Neural crest cell (in vitro differentiated cells): ENCODE measurements around the gene CCDC51. TPM values are rescaled to one million over a fixed set of nuclear protein-coding genes. Genes with fewer than 3 reads are reported as not detected.

ENCODE experiments used
- DNase-seq: peaks from one replicate; pipeline ENCODE4 v3.0.0; 2021; ENCODE audit warnings: low read depth, mixed read lengths, low spot score
- H3K27ac Mint-ChIP-seq: one replicate; pipeline ENCODE4 v1.8.0; 2021; ENCODE audit warnings: mild to moderate bottlenecking, mixed read lengths; ENCODE audit not compliant: unreplicated experiment
- H3K27me3 Mint-ChIP-seq: 2 replicates; pipeline ENCODE4 v1.8.0; 2021; ENCODE audit warnings: low read depth, mild to moderate bottlenecking, mixed read lengths
- H3K36me3 Mint-ChIP-seq: 2 replicates; pipeline ENCODE4 v1.8.0; 2021; ENCODE audit warnings: low read depth, mild to moderate bottlenecking, mixed read lengths
- H3K4me1 Mint-ChIP-seq: 2 replicates; pipeline ENCODE4 v1.8.0; 2021; ENCODE audit warnings: mixed read lengths
- H3K4me3 Mint-ChIP-seq: one replicate; pipeline ENCODE4 v1.8.0; 2021; ENCODE audit warnings: mild to moderate bottlenecking, mixed read lengths
- H3K9me3 Mint-ChIP-seq: 2 replicates; pipeline ENCODE4 v1.8.0; 2021; ENCODE audit warnings: mixed read lengths
- CTCF ChIP-seq: fragments of 200-600 bp; sonication (generic); conservative IDR thresholded peaks from 2 replicates; pipeline ENCODE4 v1.5.0; 2021; ENCODE audit warnings: antibody characterized with exemption, mild to moderate bottlenecking
- total RNA-seq: library from RNA; stranded (reverse); gene quantifications from 2 replicates; pipeline ENCODE4 v1.2.1, GENCODE V29; 2021

CCDC51 gene
- total RNA-seq, 1 donor from 2014 or later, result 12.4 TPM

- no peak for TF ChIP-seq CTCF
- peaks cover 4% of the 10 kb centered on the region for H3K27me3 Mint-ChIP-seq
- H3K9me3 Mint-ChIP-seq, result peaks cover 4% of the 10 kb centered on the region
- no peaks in the 10 kb centered on the region for H3K4me1 Mint-ChIP-seq
- no peak overlapping the region for H3K27ac Mint-ChIP-seq
- no peaks in the 10 kb centered on the region for H3K36me3 Mint-ChIP-seq
- H3K4me3 Mint-ChIP-seq, result no peak overlapping the region
- no peak for DNase-seq
These were observed 45.5 kb downstream of the CCDC51 start for GRCh38 chr3:48394391-48394790.

- H3K9me3 Mint-ChIP-seq, result peaks cover 6% of the 10 kb centered on the region
- no peak for TF ChIP-seq CTCF
- H3K4me1 Mint-ChIP-seq, result no peaks in the 10 kb centered on the region
- no peaks in the 10 kb centered on the region for H3K36me3 Mint-ChIP-seq
- DNase-seq, result no peak
- H3K27me3 Mint-ChIP-seq, result peaks cover 3% of the 10 kb centered on the region
- H3K27ac Mint-ChIP-seq, result no peak overlapping the region
- H3K4me3 Mint-ChIP-seq, result no peak overlapping the region
These were observed 51.0 kb downstream of the CCDC51 start for GRCh38 chr3:48388966-48389365.

- peaks cover 5% of the 10 kb centered on the region for H3K9me3 Mint-ChIP-seq
- no peak overlapping the region for H3K4me3 Mint-ChIP-seq
- no peaks in the 10 kb centered on the region for H3K36me3 Mint-ChIP-seq
- H3K27me3 Mint-ChIP-seq, result peaks cover 3% of the 10 kb centered on the region
- no peak for DNase-seq
- TF ChIP-seq CTCF, result no peak
- H3K27ac Mint-ChIP-seq, result no peak overlapping the region
- H3K4me1 Mint-ChIP-seq, result no peaks in the 10 kb centered on the region
These were observed 52.3 kb downstream of the CCDC51 start for GRCh38 chr3:48387634-48388033.

Other genes with a start within 250 kb of the CCDC51 start
- gene CAMP, start 216.6 kb downstream of the CCDC51 start, total RNA-seq, result not detected in 2 replicates
- gene ZNF589, start 199.0 kb downstream of the CCDC51 start, total RNA-seq, result 32.6 and 33.2 TPM in 2 replicates
- gene NME6, start 138.8 kb downstream of the CCDC51 start, total RNA-seq, result 37.2 and 40.5 TPM in 2 replicates
- not detected in 2 replicates for gene SPINK8, start 106.5 kb downstream of the CCDC51 start, total RNA-seq
- 0.44 and 0.68 TPM in 2 replicates for gene FBXW12, start 67.9 kb downstream of the CCDC51 start, total RNA-seq
- 161 and 180 TPM in 2 replicates for gene PLXNB1, start 10.0 kb downstream of the CCDC51 start, total RNA-seq
- gene TMA7, start 138 bp upstream of the CCDC51 start, total RNA-seq, result 309 and 318 TPM in 2 replicates
- gene ATRIP, start 6.6 kb upstream of the CCDC51 start, total RNA-seq, result 21.8 and 22.1 TPM in 2 replicates
- 117 and 124 TPM in 2 replicates for gene SHISA5, start 64.1 kb upstream of the CCDC51 start, total RNA-seq
- 19.2 and 20.4 TPM in 2 replicates for gene PFKFB4, start 116.7 kb upstream of the CCDC51 start, total RNA-seq
- gene UCN2, start 123.7 kb upstream of the CCDC51 start, total RNA-seq, result 1.3 TPM in 2 replicates
- gene COL7A1, start 155.2 kb upstream of the CCDC51 start, total RNA-seq, result 28.4 and 28.7 TPM in 2 replicates
- 288 and 297 TPM in 2 replicates for gene UQCRC1, start 169.5 kb upstream of the CCDC51 start, total RNA-seq
- gene TMEM89, start 181.7 kb upstream of the CCDC51 start, total RNA-seq, result 0.51 and 0.66 TPM in 2 replicates
- 54.8 and 57.4 TPM in 2 replicates for gene SLC26A6, start 195.3 kb upstream of the CCDC51 start, total RNA-seq
- gene CELSR3, start 222.8 kb upstream of the CCDC51 start, total RNA-seq, result 26.5 and 27.2 TPM in 2 replicates
- gene NCKIPSD, start 245.8 kb upstream of the CCDC51 start, total RNA-seq, result 25.3 and 30.2 TPM in 2 replicates